D721Med (cell line): ENCODE measurements around the gene ADAMTS17.

Experiments
- DNase-seq: peaks from one replicate; pipeline ENCODE4 v3.0.0; 2011; ENCODE audit warnings: low spot score; ENCODE audit not compliant: insufficient read length
- FAIRE-seq: peaks from 2 replicates; lab custom pipeline; 2011; peaks lifted over from hg19 to GRCh38; lab: Jason Lieb, UNC
- CTCF ChIP-seq: IDR thresholded peaks from 2 replicates; pipeline ENCODE4 v1.5.1; 2012; ENCODE audit warnings: mild to moderate bottlenecking, control low read depth; ENCODE audit not compliant: insufficient read depth; ENCODE audit errors: missing control alignments

Gene ADAMTS17

GRCh38 chr15:100338971-100339444, 2.8 kb downstream of the ADAMTS17 start:
- TF ChIP-seq CTCF: peak; percentile 69
- FAIRE-seq: no peak
- DNase-seq: no peak

- TF ChIP-seq CTCF: no peak
- no peak for DNase-seq
- no peak for FAIRE-seq
These were observed 3.5 kb downstream of the ADAMTS17 start for GRCh38 chr15:100338247-100338646.

DNA sequence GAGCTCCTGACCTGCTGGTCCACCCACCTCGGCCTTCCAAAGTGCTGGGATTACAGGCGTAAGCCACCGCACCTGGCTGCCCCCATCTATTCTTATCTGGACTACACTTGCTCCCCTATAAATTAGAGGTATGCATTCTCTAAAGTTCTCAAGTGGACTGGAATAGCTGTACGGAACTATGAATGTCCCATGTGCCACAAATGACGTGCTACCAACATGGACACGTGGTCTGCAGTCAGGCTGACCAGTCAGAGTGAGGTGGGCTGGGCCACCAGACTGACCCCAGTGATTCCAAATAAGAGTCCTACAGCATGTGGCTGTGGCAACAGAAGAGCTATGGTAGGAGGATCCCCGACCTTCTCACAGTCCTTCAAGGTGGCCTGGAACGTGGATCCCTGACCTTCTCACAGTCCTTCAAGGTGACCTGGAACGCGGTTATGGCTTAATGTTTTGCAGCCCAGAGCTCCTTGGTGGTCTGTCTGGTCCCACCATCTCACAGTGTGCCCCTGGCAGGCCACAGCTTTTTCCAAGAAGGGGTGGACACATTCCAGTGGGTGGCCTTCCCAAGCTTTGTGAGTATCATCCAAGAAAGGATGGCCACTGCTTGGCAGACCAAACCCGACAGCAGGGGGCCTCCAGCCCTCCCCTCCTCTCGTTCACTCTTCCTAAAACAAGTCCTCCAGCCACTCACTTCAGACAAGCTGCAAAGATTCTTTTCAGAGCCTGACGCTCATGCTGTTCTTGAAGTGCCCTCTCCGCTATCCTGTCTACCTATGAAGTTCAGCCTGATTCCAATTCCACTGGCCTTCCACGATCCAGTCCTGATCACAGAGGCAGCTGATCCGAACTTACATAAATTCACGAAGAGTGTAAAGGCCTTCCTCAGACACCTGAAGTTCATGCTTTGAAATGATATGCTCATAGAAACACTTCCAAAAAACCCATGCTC, 4.4 kb downstream of the ADAMTS17 start:
- FAIRE-seq (no peak), DNase-seq (no peak)
- no peak for TF ChIP-seq CTCF

GRCh38 chr15:100336061-100336460, 5.7 kb downstream of the ADAMTS17 start:
- DNase-seq: no peak
- TF ChIP-seq CTCF: no peak
- no peak for FAIRE-seq

GRCh38 chr15:100335335-100335999, 6.3 kb downstream of the ADAMTS17 start:
- DNase-seq (no peak), FAIRE-seq (no peak)
- TF ChIP-seq CTCF: no peak

GRCh38 chr15:100334905-100335304, 6.9 kb downstream of the ADAMTS17 start:
- no peak for DNase-seq
- FAIRE-seq: no peak
- TF ChIP-seq CTCF: no peak
